Heart left ventricle (tissue), 16 donors: ENCODE results near the gene FCHSD2. TPM values are rescaled to one million over a fixed set of nuclear protein-coding genes. Genes with fewer than 3 reads are reported as not detected.

Experiments used
- ATAC-seq, 4 donors: fragments of 200-7000 bp; cut with Tn5 transposase; one replicate each; pipeline ENCODE4 v1.9.1; 2020 to 2022; ENCODE audit warnings: moderate library complexity in 4 of 4, mild to moderate bottlenecking in 3 of 4, moderate number of reproducible peaks in 1 of 4
- DNase-seq, 5 donors: peaks; one replicate each; pipeline ENCODE4 v3.0.0-alpha.2; 2020
- H3K27ac ChIP-seq, 12 donors: fragments of 200-600 bp; sonication (generic) in 4 of 12; one replicate each; pipeline versions ENCODE4 v1.5.0 to v1.8.0; 2016 to 2022; ENCODE audit warnings: mild to moderate bottlenecking in 2 of 12
- H3K27me3 ChIP-seq, 9 donors: fragments of 200-600 bp; sonication (generic) in 2 of 9; one replicate each; pipeline versions ENCODE4 v1.5.1 to v1.8.0; 2016 to 2022; ENCODE audit warnings: mild to moderate bottlenecking in 3 of 9
- H3K36me3 ChIP-seq, 9 donors: fragments of 200-600 bp; sonication (generic) in 2 of 9; one replicate each; pipeline versions ENCODE4 v1.5.0 to v1.8.0; 2018 to 2022; ENCODE audit warnings: mild to moderate bottlenecking in 2 of 9
- H3K4me1 ChIP-seq, 12 donors: fragments of 200-600 bp; sonication (generic) in 4 of 12; one replicate each; pipeline versions ENCODE4 v1.5.0 to v1.8.0; 2016 to 2022; ENCODE audit warnings: mild to moderate bottlenecking in 3 of 12
- H3K4me3 ChIP-seq, 12 donors: fragments of 200-600 bp; sonication (generic) in 4 of 12; one replicate each; pipeline versions ENCODE4 v1.5.0 to v1.8.0; 2017 to 2022; ENCODE audit warnings: mild to moderate bottlenecking in 9 of 12, moderate library complexity in 4 of 12
- H3K9me3 ChIP-seq, 12 donors: fragments of 200-600 bp; sonication (generic) in 4 of 12; one replicate each; pipeline versions ENCODE4 v1.5.0 to v1.8.0; 2016 to 2022; ENCODE audit warnings: mild to moderate bottlenecking in 1 of 12
- CTCF ChIP-seq, 12 donors: fragments of 200-600 bp; sonication (generic) in 4 of 12; IDR thresholded peaks; one replicate each; pipeline versions ENCODE4 v1.5.0 to v1.8.0; 2018 to 2022; ENCODE audit warnings: antibody characterized with exemption in 12 of 12, mild to moderate bottlenecking in 5 of 12
- POLR2A ChIP-seq, 2 donors: fragments of 450-650 bp; IDR thresholded peaks; one replicate each; pipeline ENCODE4 v1.6.1; 2017; ENCODE audit warnings: antibody characterized with exemption in 2 of 2, mild to moderate bottlenecking in 2 of 2, moderate library complexity in 2 of 2
- WGBS, 4 donors: extraction: QIAGEN DNeasy Blood & Tissue Kit in 2 of 4; methylation state at CpG; one replicate each; pipeline versions ENCODE4 v1.1.5 to v1.1.7; 2013 to 2018; 5-methylcytosine and 5-hydroxymethylcytosine counted together
- intact Hi-C, 10 donors: fragments of 100-400 bp; cut with DNase I; formaldehyde crosslinking; loops; one replicate each; pipeline versions ENCODE4 v1.11.1 to v1.14.2; 2022
- polyA plus RNA-seq, 2 donors: library from polyadenylated mRNA; stranded (reverse); fragments of 200-250 nt; gene quantifications; one replicate each; pipeline ENCODE4 v1.2.3, GENCODE V29; 2013
- total RNA-seq, 9 donors: library from RNA; depleted of rRNA in 2 of 9; stranded (reverse); fragments of >200 nt in 2 of 9; fragmentation: NEBNext Ultra II Directional in 3 of 9; extraction: Animal tissue kit (Norgen Biotek cat#: 25700) in 3 of 9; gene quantifications; one replicate each; pipeline versions ENCODE4 v1.1.0 to v1.2.4, GENCODE V29; 2016 to 2023
- donor health status: ischemic (EF 13 %, LVEDD 7.1; RV severe dilation, severe dysfunction).
- donor health status: healthy with polysubstance abuse.
- donor health status: DM: no; HTN: yes; CAD: no.
- donor health status: DM: no; HTN: no; CAD: no.
- donor health status: ischemic (EF 25% LVEDD 6.9; RV normal size, moderate dysfunction).
- donor health status: ischemic (EF 25% LVEDD 5.7; RV mildly dilated, moderate dysfunction).
- donor health status: healthy.
- donor health status: DM: yes; HTN: yes; CAD: no.
- donor health status: ischemic (EF 35%, LVEDD 5.7; RV mildly dilated, moderate dysfunction).
- donor health status: nonischemic (EF 11% LVEDD 7.7; RV severe dilation, severe dysfunction).
- donor health status: DM: yes; HTN: yes; CAD: no.
- donor health status: PGD.
- donor health status: ischemic (EF 29% LVEDD 5.4; RV normal size, mild dysfunction).
- donor health status: nonischemic (EF 23%, LVEDD 6.1; RV moderate dilation, normal function).

FCHSD2 gene
- total and polyA plus RNA-seq, 11 donors: 9.9 to 61.1 (median 39.0) TPM

DNA sequence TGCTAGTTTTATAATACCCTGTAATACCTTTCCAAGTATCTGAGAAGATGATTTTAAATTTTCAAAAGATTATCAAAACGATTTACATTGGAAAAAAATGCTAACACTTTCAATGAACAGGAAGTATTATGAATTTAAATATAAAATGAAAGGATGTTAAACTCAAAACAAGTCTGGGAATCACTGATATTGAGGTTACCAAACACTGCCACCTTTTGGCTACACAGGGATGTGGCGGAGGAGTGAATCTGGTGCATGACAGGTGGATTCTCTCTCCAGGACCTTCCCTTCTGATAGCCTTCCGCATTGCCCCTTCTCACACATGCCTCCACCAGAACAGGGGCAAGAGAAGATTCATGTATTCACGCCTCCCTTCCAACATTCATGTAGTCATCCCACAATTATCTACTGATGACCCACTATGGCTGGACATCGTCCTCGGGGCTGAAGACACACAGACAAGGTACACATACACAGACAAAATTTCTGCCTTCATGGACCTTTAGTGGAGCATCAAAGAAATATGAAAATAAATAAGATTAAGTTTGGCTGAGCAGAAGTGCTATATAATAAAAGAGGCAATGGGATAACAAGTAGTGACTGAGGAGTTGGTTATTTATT, 293.2 kb downstream of the FCHSD2 start:
- no peak for DNase-seq
- H3K27ac ChIP-seq: peak overlapping the region in 2 of 12 donors; percentile 30 to 47
- intact Hi-C loops: loop anchor here in 6 of 10 donors (1.0 to 2.0 kb wide), 3 partner anchors 16 to 18 kb away; no protein-coding TSS in a partner anchor

GRCh38 chr11:72844356-72844755, 297.8 kb downstream of the FCHSD2 start:
- 35 to 51% (median 42%) methylated on average over 3 to 4 of the region's 4 CpGs for WGBS, 4 donors

More for the DNA sequence above, 293.2 kb downstream of the FCHSD2 start:
- Histone ChIP-seq H3K4me3 (no peak overlapping the region), H3K27me3 (no peaks in the 10 kb centered on the region), H3K36me3 (peaks cover 0 to 34% (median 13%) of the 10 kb centered on the region in 9 donors), H3K9me3 (no peaks in the 10 kb centered on the region), H3K4me1 (peaks cover 0 to 18% (median 10%) of the 10 kb centered on the region in 12 donors)
- TF ChIP-seq POLR2A (IDR thresholded peaks at IDR 0.05): no peak
- TF ChIP-seq CTCF (IDR thresholded peaks at IDR 0.05): peak; percentile 56 to 84 (median 71)
- WGBS, 4 donors: 59 to 68% (median 62%) methylated on average over 6 of the region's 6 CpGs
- peak in 3 of 4 donors; percentile 40 to 54 (median 49) for ATAC-seq

DNA sequence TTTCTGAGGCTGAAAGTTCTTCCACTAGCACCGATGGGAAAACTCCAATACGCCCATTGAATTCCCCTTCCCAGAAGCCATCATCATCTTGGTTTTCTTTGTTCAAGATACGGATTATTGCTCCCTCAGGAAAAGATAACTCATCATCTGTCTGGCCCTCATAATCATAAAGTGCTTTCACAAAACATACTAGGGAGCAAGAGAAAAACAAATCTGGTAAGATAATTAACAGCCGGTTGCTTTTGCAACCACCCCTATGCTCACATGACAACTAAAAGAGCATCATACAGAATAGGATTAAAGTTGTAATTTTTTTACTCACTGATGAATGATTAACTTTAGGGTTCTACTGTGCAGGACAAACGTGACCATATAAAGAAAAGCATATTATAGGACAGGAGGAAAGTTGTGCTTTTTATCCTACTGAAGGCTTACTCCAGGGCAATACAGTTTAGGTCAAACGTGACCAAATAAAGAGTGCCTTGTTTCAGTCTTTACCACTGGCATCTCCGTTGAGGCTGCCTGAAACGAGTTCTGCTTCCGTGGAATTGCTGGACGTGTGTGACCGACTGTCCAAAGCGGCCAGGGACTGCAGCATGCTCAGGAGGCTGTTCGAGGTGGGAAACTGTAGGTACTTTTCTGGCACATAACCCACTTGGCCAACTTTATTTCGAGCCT, 299.3 kb downstream of the FCHSD2 start:
- intact Hi-C loops: no loop called here
- TF ChIP-seq POLR2A (IDR thresholded peaks at IDR 0.05): no peak
- no peak for TF ChIP-seq CTCF (IDR thresholded peaks at IDR 0.05)
- Histone ChIP-seq H3K4me1 (peaks cover 0 to 42% (median 35%) of the 10 kb centered on the region in 12 donors), H3K36me3 (peaks cover 0 to 88% (median 50%) of the 10 kb centered on the region in 9 donors), H3K9me3 (no peaks in the 10 kb centered on the region), H3K27ac (peak overlapping the region; percentile 7 to 84 (median 61)), H3K27me3 (no peaks in the 10 kb centered on the region), H3K4me3 (no peak overlapping the region)
- ATAC-seq (peak in 2 of 4 donors; percentile 37 to 39), DNase-seq (no peak)
- 51 to 66% (median 62%) methylated on average over 14 of the region's 14 CpGs for WGBS, 4 donors

More at GRCh38 chr11:72844356-72844755, 297.8 kb downstream of the FCHSD2 start:
- TF ChIP-seq POLR2A (IDR thresholded peaks at IDR 0.05) (no peak), CTCF (IDR thresholded peaks at IDR 0.05) (no peak)
- peak in 3 of 5 donors; percentile 56 to 69 (median 62) for DNase-seq
- Histone ChIP-seq H3K4me3 (no peak overlapping the region), H3K9me3 (no peaks in the 10 kb centered on the region), H3K27me3 (no peaks in the 10 kb centered on the region), H3K4me1 (peaks cover 0 to 42% (median 29%) of the 10 kb centered on the region in 12 donors), H3K36me3 (peaks cover 0 to 74% (median 45%) of the 10 kb centered on the region in 9 donors), H3K27ac (peak overlapping the region in 9 of 12 donors; percentile 2 to 84 (median 58))
- peak; percentile 73 to 88 (median 85) for ATAC-seq
- intact Hi-C loops: no loop called here

- H3K4me1 ChIP-seq: peaks cover 0 to 48% (median 37%) of the 10 kb centered on the region in 12 donors
- no peaks in the 10 kb centered on the region for H3K27me3 ChIP-seq
- 74 to 88% (median 79%) methylated on average over 5 of the region's 5 CpGs for WGBS, 4 donors
Measured at GRCh38 chr11:72842126-72842525, 300.0 kb downstream of the FCHSD2 start.

More at GRCh38 chr11:72842126-72842525, 300.0 kb downstream of the FCHSD2 start:
- no peak for DNase-seq
- H3K9me3 ChIP-seq: no peaks in the 10 kb centered on the region
- no peak for ATAC-seq
- intact Hi-C loops: no loop called here
- H3K36me3 ChIP-seq: peaks cover 0 to 95% (median 57%) of the 10 kb centered on the region in 9 donors
- H3K27ac ChIP-seq: peak overlapping the region; percentile 7 to 84 (median 61)
- H3K4me3 ChIP-seq: no peak overlapping the region
- TF ChIP-seq CTCF (IDR thresholded peaks at IDR 0.05) (no peak), POLR2A (IDR thresholded peaks at IDR 0.05) (no peak)
